OCI-LY3 (cell line): ENCODE measurements around the gene DVL2.

Experiments used
- CTCF ChIP-seq: fragments of 200-600, 300-600 bp; sonication (generic); IDR thresholded peaks from 2 replicates; pipeline ENCODE4 v1.5.1; 2014; ENCODE audit warnings: antibody characterized with exemption, low read length, low read depth
- EZH2phosphoT487 ChIP-seq: fragments of 200-600 bp; shearing (Covaris generic); IDR thresholded peaks from 2 replicates; pipeline ENCODE4 v1.6.1; 2018; ENCODE audit warnings: antibody characterized with exemption, mixed run types, low read depth

GRCh38 chr17:7266784-7267183 lies 32.5 kb upstream of the DVL2 start:
- no peak for TF ChIP-seq CTCF
- TF ChIP-seq EZH2phosphoT487 = no peak
